HepG2 (cell line): ENCODE results near the gene ADRA2B.

Experiments
- ETV5 ChIP-seq: IDR thresholded peaks from 2 replicates; pipeline ENCODE4 v1.6.1; 2018; ENCODE audit warnings: missing biosample characterization, missing genetic modification reagents, inconsistent platforms, borderline replicate concordance
- PITX1 ChIP-seq: sonication (generic); formaldehyde crosslinking; IDR thresholded peaks from 2 replicates; pipeline ENCODE4 v1.5.1; 2020; ENCODE audit warnings: mild to moderate bottlenecking, missing genetic modification reagents
- POLR2A ChIP-seq, 2 experiments: IDR thresholded peaks; 2 replicates each; pipeline ENCODE4 v1.6.1; 2011; ENCODE audit warnings: low read depth in 2 of 2, low read length in 2 of 2, mild to moderate bottlenecking in 1 of 2, moderate library complexity in 1 of 2; ENCODE audit not compliant: insufficient read depth in 1 of 2

DNA sequence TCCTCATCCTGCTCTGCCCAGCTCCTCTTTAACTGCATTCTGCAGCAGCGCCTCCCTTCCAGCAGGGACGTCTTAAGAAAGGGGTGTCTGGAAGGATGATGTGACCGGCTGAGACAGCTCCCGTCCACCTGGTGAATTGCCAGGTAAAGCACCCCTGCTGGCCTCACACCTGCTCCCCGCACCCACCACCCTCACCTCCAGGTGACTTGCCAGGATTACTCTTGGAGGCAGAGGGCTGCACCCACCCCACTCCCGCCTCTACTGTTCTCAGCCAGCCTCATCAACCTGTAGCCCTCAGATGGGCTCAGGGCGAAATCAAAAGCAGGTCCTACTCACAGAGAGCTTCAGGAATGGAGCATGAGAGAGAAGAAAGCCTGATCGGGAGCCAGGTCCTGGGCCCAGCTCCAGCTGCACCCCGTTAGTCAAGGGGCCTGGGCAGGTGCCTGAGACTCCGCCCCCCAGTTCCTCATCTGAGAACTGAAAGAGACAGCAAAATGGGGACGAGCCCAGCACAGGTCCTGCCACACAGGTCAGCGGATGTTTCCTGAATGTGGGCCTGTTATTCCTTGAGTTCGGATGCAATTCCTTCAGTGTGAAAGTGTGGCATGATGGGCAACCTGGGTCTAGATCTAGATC, 5.6 kb downstream of the ADRA2B start:
- no peak for TF ChIP-seq PITX1 (CRISPR knock-in tag)
- TF ChIP-seq ETV5 (CRISPR knock-in tag) = no peak
- TF ChIP-seq POLR2A (IDR thresholded peaks at IDR 0.05; ENCODE audit: insufficient read depth in 1 of 2, low read depth in 2 of 2, low read length in 2 of 2) = no peak
